Femur (tissue), 1 donor: ENCODE results near the gene LAMA4.
A peak's percentile ranks its signal among the peaks of the same experiment; 100 is the strongest.

ENCODE experiments used
- DNase-seq: peaks from one replicate; pipeline ENCODE4 v3.0.0-alpha.2; 2017

Gene LAMA4

GRCh38 chr6:112275365-112275764 lies 21.0 kb upstream of the LAMA4 start:
- no peak for DNase-seq

GRCh38 chr6:112274774-112275173 lies 20.4 kb upstream of the LAMA4 start:
- no peak for DNase-seq

- DNase-seq = no peak
These were observed 18.4 kb upstream of the LAMA4 start for GRCh38 chr6:112272799-112273198.

- no peak for DNase-seq
These were observed 16.4 kb upstream of the LAMA4 start for GRCh38 chr6:112270756-112271155.

GRCh38 chr6:112269979-112270566 lies 15.7 kb upstream of the LAMA4 start:
- no peak for DNase-seq

GRCh38 chr6:112269114-112269513 lies 14.7 kb upstream of the LAMA4 start:
- no peak for DNase-seq

- no peak for DNase-seq
These were observed 14.3 kb upstream of the LAMA4 start for GRCh38 chr6:112268654-112269053.

- no peak for DNase-seq
These were observed 13.7 kb upstream of the LAMA4 start for GRCh38 chr6:112268019-112268418.

GRCh38 chr6:112266331-112266730 lies 12.0 kb upstream of the LAMA4 start:
- DNase-seq = no peak

- no peak for DNase-seq
These were observed 4.9 kb upstream of the LAMA4 start for GRCh38 chr6:112259337-112259675.

GRCh38 chr6:112258642-112259336 lies 4.4 kb upstream of the LAMA4 start:
- DNase-seq = no peak

- no peak for DNase-seq
These were observed 3.0 kb upstream of the LAMA4 start for GRCh38 chr6:112257178-112257855.

- DNase-seq = peak; percentile 44
These were observed 554 bp upstream of the LAMA4 start for GRCh38 chr6:112254921-112255320.

GRCh38 chr6:112253498-112253840 lies 898 bp downstream of the LAMA4 start:
- DNase-seq = peak; percentile 31

- DNase-seq = peak; percentile 44
These were observed 1.5 kb downstream of the LAMA4 start for GRCh38 chr6:112252571-112253497.

- peak; percentile 87 for DNase-seq
These were observed 3.0 kb downstream of the LAMA4 start for GRCh38 chr6:112251171-112251875.

GRCh38 chr6:112249489-112249888 lies 4.9 kb downstream of the LAMA4 start:
- DNase-seq = no peak

GRCh38 chr6:112247275-112247674 lies 7.1 kb downstream of the LAMA4 start:
- DNase-seq = no peak

GRCh38 chr6:112245511-112246203 lies 8.7 kb downstream of the LAMA4 start:
- no peak for DNase-seq

- DNase-seq = no peak
These were observed 10.2 kb downstream of the LAMA4 start for GRCh38 chr6:112243861-112244827.
